Right kidney (tissue), 9 donors: ENCODE data around the gene MUSTN1.

ENCODE experiments used
- DNase-seq: peaks from one replicate; pipeline ENCODE4 v3.0.0-alpha.2; 2016
- long read RNA-seq, 8 donors: transcript quantifications; one replicate each; lab custom pipeline, GENCODE V29; 2026

MUSTN1 gene
- long read RNA-seq, donor 1, transcript MUSTN1-201 (3 exons, 721 nt) = major isoform, 6 of 6 reads
- long read RNA-seq, donor 1, partial matches to known transcripts = 0 of 6 reads
- long read RNA-seq, donor 1, other reads (novel, unspliced or antisense) = 0 of 6 reads
- long read RNA-seq, donor 2, partial matches to known transcripts = 0 of 2 reads
- long read RNA-seq, donor 2, other reads (novel, unspliced or antisense) = 0 of 2 reads
- long read RNA-seq, donor 3, partial matches to known transcripts = 0 of 1 reads
- long read RNA-seq, donor 3, other reads (novel, unspliced or antisense) = 0 of 1 reads
- long read RNA-seq, donor 4, partial matches to known transcripts = 0 of 4 reads
- long read RNA-seq, donor 4, other reads (novel, unspliced or antisense) = 0 of 4 reads
- long read RNA-seq, donor 5 = 0 reads
- long read RNA-seq, donor 6, partial matches to known transcripts = 0 of 1 reads
- long read RNA-seq, donor 6, other reads (novel, unspliced or antisense) = 0 of 1 reads
- long read RNA-seq, donor 7, partial matches to known transcripts = 0 of 1 reads
- long read RNA-seq, donor 7, other reads (novel, unspliced or antisense) = 0 of 1 reads
- long read RNA-seq, donor 8, partial matches to known transcripts = 0 of 3 reads
- long read RNA-seq, donor 8, other reads (novel, unspliced or antisense) = 0 of 3 reads

DNA sequence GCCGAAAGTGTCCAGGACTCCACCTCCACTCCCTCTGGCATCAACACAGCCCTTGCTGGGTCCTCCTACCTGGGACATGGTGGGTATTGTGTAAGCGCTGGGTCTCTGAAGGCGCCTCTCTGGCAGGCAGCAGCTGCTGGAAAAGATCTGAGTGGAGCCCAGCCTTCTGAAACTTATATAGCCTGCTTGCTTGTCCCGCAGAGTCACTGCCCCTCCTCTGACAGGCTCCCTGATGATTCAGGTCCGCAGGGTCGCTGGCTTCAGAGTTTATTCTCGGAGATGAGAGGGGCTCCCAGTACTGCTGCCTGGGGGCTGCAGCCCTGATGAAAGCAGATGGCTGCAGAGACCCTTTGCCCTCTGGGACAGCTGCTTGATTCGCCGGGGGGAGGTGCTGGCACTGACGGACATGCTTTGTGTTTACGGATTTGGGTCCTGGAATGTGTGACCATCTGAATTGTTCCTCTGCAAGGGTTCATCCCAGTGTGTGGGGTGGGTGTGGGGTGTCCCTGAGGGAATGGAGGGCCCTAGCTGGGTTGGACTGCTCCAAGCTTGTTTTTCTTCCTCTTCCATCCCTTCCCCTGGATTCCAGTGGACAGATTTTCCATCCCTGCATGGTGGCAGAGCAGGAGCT lies at the start of gene MUSTN1:
TSS of gene MUSTN1 (minus strand) at position 149 of the 631 bp plus-strand sequence. CDS start at position 78, 71 bp downstream.
- peak; percentile 42 for DNase-seq

DNA sequence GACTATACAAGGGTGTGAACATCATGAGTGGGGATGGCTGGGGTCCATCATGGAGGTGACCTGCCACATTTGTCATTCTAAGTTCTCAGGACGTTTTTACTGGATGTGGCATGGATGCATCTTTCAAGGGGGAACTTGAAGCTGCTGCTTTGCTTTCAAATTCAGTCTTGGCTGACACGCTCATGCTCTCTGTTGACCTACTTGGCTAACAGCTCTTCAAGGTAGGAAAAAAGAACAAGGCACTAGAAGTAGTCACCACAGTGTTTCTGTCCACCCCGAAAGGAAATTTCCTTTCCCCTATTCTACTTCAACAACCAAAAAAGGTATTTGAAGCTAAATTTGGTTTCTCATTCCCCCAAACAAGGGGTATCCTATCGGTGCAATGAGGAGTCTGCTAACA lies 47.6 kb upstream of the MUSTN1 start:
- no peak for DNase-seq

DNA sequence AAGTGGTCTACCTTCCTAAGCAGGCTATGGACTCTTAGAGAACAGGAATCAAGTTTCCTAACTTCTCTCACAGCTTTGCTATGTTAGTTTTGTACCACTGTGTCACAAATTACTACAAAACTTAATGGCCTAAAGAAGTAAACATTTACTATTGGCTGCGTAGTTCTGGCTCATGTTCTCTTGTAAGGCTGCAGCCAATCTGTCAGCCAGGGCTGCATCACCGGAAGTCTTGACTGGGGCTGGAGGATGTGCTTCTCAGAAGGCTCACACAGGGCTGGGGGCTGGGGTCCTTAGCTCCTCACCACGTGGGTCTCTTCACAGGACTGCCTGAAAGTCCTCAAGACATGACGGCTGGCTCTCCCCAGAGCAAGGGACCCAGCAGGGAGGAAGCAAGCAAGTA lies 47.1 kb upstream of the MUSTN1 start:
- DNase-seq = no peak

DNA sequence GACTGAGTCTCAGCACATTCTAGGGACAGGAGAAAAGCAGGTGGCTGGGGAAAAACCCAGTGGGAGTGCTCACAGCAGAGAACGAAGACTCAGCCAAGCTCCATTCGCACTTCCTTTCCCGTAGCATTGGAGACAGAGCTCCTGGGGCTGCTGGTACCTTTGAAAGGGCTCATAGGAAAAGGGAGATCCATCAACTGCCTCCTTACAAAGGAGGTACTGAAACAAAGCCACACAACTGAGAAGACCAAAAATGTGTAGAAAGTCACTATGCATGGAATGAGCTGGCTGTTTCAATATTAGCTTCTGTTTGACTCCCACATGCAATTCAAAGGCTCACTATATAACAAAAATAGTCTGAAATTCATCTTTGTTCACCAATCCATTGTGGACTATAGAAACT lies 45.7 kb upstream of the MUSTN1 start:
- DNase-seq = no peak

DNA sequence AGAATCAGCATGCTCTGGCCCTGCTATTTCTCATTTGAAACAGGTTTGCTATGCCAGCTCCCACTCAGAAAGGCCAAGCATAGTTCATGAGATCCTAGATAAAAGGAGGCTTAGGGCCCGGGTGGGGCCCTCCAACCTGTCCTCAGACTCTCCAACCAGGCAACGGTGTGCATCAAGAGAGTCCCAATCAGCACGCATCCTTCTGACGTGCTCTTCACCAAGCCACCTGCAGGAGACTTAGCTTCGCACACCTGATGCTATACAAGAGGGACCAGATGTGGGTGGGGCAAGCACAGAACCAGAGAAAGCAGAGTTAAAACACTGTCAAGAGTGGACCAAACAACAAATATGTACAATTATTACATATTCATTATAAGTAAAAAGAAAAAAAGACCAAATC lies 45.2 kb upstream of the MUSTN1 start:
- DNase-seq = no peak

DNA sequence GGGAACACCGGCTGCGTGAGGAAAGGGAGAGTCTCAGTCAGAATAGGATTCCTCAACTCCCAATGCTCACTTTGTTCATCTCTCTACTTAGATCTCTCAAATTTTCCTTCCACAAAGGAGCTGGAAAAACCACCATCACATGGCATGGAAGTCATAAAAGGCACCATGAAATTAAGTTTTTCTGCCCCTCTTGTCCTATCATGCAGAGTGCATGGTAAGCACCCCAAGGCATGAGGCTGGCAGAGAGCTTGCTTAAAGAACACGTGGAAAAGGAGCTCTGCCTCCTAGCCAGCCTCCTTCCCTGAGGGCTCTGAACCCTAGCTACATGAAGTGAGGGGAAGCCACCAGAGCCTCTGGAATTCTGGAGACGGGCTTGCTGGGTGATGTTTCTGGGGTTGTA lies 44.8 kb upstream of the MUSTN1 start:
- no peak for DNase-seq

DNA sequence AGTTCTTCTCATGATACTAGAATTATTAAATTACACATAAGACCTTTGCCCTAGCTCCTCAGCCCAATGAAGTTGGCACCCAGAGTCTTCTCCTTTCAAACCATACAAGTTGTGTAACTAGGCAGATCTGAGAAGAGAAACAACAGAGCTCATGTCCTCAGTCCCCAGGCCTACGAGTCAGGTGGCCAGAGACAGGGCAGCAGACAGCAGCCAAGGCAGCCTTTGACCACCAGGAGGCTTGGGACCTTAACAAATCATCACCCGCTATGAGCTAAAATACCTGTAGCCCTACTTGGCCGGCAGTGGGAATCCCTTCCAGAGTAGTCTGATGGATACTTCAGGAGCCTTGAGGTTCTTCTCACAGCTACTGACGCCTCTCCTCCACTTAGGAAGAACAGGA lies 44.3 kb upstream of the MUSTN1 start:
- no peak for DNase-seq

DNA sequence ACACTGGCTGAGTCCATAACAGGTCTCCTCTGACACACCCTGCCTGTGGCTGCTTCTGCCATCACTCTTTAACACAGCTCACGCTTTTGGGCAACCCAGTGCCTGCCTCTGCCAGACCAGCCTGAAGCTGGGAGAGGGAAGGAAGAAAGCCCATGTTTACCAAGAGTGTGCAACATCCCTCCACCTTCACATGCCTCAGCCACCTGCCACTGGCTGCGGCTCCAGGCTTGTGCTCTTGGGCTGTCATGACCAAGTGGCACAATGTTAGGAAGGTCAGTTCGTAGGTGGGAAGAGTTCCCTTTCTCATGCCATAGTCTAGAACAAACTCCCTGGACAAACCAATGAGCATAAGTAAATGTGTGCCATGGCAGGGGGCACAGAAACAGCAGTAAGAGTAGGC lies 42.3 kb upstream of the MUSTN1 start:
- DNase-seq = no peak

DNA sequence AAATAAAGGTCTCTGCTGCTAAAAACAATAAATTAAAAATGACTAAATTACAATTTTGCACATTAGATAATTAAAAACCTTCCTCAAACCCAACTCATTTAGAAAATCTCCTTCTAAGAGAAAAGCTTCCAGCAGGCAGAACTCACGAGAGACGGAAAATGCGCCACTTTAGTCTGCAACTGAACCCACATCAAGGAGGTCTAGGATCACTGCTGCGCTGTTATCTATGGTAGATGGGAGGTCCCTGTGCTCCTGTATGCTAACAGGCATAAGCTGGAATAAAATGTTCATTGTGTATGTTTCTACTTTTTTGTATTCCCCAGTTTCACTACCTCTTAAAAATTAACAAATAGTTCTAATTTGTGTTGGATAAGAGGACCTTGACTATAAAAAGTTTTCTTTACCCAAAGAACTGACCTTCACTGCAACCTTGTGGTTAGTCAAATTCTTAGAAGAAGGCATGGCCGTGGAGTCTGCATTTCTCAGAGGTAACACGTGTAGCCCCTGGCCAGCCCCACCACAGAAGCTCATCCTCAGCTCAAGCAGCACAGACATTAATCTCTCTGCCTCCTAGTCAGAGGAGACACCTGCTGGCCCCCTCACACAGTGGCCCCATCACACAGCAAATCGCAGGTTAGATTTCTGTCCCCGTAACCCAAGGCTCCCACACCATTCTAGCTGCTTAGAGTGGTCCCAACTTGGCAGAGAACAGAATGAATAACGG lies 40.2 kb upstream of the MUSTN1 start:
- no peak for DNase-seq

DNA sequence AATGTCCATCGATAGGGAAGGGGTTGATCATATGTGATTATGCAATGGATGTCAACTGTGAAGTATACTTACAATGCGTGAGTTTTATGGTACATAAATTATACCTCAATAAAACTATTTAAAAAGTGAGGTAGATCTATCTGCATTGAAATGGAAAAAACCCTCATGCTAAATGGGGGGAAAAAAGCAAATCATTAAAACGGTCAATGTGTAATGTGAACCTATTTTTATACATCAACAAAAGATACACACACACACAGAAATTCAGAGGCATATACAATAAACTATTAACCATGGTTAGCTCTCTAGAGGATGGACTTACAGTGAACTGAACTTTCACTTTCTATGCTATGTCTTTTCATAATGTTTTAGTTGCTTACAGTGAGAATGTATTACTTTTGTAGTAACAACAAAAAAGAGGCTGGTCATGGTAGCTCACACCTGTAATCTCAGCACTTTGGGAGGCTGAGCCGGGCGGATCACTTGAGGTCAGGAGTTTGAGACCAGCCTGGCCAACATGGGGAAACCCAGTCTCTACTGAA lies 39.4 kb upstream of the MUSTN1 start:
- no peak for DNase-seq

DNA sequence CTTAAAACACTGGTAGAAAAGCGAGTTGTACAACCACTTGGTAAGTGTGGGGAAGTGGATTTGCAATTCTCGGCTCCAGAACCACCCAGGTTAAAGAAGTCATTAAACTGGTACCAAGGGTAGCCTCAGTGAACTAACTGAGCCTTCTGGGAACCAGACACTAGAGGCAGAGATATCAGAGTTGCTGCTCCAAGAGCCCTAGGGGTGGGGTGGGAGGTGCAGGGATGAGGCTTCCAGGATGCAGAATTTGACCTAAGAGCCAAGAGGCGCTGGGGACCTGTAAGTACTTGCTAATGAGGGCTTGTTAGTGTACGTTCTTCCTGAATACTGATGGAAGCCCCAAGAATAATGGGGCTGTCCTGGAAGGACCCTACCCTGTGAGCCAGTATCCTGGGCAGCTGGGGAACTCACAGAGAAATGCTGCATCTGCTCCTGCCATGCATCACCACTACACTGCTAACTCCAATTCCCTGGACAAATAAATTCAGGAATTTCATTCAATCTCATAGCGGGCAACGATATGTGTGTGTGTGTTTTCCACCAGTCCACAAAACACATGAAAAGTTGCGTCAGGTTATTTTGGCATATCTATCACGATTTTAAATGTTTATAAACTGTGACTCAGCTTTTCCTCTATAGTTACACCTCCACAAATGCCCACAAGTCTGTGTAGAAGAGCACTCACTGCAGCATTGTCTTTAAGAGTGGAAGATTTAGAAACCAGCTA lies 38.8 kb upstream of the MUSTN1 start:
- no peak for DNase-seq

DNA sequence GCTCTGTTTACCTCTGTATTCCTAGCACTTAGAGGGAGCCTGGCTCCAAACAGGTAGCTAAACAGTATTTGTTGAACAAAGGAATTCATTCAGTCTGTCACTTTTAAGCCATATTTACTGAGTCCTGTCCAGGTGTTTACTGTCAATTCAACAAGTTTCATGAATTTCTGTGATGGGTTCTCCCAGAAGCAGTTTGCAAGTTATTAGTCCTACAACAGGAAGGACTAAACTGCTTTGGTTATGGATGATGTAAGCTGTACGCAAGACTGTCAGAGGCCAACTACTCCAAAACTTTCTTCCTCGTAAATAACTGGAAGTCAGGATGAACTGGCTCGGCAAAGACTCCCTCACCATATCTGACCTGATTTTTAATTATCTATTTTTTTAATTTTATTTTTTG lies 37.4 kb upstream of the MUSTN1 start:
- no peak for DNase-seq

DNA sequence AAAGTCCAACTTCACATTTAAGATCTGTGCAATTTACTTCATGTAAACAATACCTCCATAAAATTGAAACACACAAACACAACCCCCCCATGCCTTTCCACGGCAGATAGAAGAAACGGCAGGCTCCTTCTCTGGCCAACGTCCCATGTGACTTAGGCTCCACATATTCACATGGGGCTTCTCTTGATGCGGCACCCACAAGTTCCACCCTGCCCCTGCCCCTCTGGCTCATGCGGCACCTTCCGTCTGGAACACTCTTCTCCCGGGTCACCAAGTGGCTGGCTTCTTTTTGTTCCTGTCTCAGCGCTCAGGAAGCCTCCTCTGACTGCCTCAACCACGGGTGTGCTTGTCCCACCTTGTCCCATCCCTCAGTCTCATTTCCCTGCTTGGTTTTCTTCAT lies 36.9 kb upstream of the MUSTN1 start:
- DNase-seq = no peak

DNA sequence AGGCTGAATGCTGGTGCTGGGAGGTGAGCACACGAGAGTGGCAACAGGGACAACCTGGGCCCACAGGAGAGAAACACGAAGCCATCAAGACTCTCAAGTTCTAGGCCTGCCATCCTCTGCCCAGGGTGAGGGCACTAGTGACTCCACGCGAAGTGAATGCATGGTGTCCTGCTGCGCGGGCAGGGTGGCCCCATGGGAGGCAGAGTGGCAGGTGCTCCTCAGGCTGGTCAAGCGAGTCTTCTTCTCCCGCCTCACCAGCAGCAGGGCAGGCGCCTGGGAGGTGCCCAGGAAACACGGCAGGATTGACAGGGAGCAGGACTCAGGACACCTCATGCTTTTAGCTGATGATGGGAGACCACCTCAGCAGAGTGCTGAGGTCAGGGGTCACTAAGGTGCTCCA lies 35.7 kb upstream of the MUSTN1 start:
- no peak for DNase-seq

DNA sequence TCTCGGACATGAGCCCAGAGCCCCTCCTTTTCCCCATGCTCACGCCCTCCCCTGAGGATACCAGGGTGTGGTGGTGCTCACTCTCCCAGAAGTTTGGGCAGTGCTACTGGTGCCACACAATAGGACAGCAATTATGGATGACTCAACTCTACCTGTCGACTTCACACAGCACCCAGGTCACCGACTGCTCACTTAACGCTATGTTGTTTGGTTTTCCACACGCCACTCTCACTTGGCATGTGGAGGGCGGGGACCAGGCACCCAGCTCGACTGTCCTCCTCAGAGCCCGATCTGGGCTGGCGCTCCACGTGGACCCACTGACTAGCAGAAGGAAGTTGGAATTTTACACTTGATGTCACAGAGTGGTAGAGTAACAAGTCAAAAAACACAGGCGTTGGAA lies 31.6 kb upstream of the MUSTN1 start:
- DNase-seq = no peak

DNA sequence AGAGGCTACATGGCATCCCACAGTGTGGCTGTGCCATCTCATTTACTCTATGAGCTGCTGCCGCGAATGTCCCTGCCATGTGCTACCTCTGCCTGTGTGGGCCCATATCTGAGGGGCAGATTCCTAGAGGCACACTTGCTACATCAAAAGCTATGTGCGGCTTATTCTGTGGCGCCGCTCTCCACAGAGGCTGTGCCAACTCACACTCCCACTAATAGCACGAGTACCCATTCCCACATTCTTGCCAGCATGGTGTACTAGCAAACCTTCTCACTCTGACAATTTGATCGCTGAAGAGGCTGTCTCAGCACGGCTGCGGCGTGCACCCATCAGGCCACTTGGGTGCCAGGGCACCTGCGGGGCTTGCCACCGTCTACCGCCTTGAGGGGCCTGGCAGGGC lies 31.2 kb upstream of the MUSTN1 start:
- DNase-seq = no peak

DNA sequence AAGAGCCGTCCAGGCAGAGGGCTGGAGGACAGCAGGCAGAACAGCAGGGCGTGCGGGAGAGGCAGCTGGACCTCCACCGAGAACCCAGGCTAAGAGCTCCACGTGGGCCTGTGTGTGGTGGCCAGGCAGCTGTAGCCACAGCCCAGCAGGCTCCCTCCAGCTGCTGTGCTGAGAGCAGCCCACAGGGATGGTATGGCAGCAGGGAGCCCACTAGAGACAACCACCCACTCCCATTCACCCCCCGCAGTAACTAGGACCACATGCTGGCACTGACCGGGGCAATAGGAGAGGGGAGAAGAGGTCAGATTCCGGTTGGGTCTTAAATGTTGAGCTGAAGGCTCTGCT lies 25.6 kb upstream of the MUSTN1 start:
- no peak for DNase-seq

DNA sequence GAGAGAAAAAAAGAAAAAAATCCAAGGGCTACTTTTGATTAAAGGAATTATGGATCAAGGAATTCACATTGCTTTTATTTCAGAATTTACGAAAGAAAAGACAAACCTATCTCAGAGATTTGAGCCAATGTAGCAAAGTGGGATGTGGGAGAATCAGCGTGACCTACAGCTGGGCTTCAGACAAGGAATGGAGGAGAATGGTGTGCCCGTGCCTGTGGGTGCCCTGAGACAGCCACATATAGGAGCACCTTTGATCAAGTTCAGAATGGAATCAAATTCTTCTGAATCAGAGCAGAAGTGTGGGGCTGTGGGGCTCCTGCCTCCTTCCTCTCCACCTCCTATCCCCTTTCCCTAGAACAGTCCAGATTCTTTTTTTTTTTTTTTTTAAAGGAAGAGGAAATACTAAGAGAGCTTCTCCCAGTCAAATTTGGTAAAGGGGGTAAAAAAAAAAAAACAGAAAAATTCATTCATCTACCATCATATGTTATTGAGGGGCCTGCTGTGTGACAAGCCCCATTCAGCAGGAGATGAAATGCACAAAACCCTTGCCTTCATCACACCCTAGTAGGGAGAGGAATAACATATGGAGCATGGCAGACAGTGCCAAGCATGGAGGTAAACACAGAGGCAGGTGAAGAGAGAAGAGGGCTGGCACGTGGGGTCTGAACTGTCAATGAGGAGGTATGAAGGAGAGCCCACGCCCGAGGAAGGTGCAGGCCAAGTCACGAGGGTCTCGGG lies 25.0 kb upstream of the MUSTN1 start:
- no peak for DNase-seq

DNA sequence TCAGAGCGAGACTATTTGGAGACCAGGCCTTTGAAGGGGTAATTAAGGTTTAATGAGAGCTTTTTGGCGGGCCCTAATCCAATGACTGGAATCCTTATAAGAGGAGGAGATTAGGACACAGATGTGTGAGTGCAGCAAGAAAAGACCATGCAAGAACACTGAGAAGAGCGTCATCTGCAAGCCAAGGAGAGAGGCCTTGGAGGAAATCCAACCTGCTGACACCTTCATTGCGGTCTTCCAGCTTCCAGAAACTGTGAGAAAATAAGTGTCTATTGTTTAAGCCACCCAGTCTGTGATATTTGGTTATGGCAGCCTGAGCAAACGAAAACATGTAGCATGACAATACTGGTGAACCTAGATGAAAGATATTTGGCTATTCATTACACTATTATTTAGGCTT lies 23.0 kb upstream of the MUSTN1 start:
- DNase-seq = no peak

DNA sequence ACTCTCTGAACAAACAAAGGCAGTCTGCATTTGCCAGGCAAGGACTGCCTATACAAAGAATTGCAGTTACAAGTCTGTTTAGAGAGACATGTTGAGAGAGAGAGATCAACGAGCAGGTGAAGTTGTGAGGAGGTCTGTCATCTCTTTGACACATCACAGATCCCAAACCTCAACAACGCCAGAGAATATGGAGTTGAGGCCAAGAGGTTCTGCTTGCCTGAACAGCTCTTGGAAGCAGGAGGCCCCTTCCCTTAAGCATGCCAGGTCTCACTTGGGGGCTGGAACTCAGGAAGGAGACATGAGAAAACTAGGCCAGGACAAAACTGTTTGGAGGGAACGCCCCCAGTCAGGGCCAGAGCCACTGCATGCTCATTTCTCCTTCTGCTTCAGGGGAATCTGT lies 22.3 kb upstream of the MUSTN1 start:
- DNase-seq = no peak

DNA sequence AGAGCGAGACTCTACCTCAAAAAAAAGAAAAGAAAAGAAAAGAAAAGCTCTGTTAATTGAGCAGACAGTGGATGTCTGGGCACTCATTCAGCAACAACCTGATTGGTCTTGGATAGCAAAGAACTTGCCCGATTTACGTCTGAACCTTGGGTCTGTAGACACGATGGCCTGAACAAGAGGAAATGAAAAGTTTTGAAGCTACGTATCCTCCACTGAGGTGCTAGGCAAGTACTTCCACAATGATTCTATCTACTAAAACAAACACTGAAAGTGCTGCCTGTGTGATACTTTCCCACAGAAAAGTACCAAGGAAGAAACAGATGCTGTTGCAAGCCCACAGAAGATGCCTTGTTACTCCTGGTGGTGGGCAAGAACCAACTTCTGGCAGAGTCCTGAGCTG lies 21.8 kb upstream of the MUSTN1 start:
- DNase-seq = no peak
